Smooth muscle cell (in vitro differentiated cells): ENCODE measurements around the gene OSBPL3. TPM values are rescaled to one million over a fixed set of nuclear protein-coding genes. Genes with fewer than 3 reads are reported as not detected.
A peak's percentile ranks its signal among the peaks of the same experiment; 100 is the strongest.

ENCODE experiments used
- DNase-seq: peaks from one replicate; lab custom pipeline; 2025; ENCODE audit not compliant: unreplicated experiment; lab: John Stamatoyannopoulos, UW
- H2AFZ ChIP-seq: fragments of 200-600 bp; sonication (generic); 2 replicates; pipeline ENCODE4 v1.6.0; 2016; ENCODE audit warnings: antibody characterized with exemption, low read depth, mild to moderate bottlenecking
- H3F3A ChIP-seq: fragments of 200-600 bp; sonication (generic); 2 replicates; pipeline ENCODE4 v1.6.0; 2017; ENCODE audit warnings: antibody characterized with exemption, low read depth
- H3K27ac ChIP-seq: fragments of 200-600 bp; sonication (generic); 2 replicates; pipeline ENCODE4 v1.5.1; 2016; ENCODE audit warnings: low read depth, mild to moderate bottlenecking
- H3K27me3 ChIP-seq: fragments of 200-600 bp; sonication (generic); 2 replicates; pipeline ENCODE4 v1.6.1; 2016; ENCODE audit warnings: low read depth, mild to moderate bottlenecking
- H3K36me3 ChIP-seq: fragments of 200-600 bp; sonication (generic); 2 replicates; pipeline ENCODE4 v1.5.1; 2016; ENCODE audit warnings: low read depth
- H3K4me1 ChIP-seq: fragments of 200-600 bp; sonication (generic); 2 replicates; pipeline ENCODE4 v1.5.1; 2016; ENCODE audit warnings: low read depth
- H3K4me2 ChIP-seq: fragments of 200-600 bp; sonication (generic); 2 replicates; pipeline ENCODE4 v1.6.0; 2016; ENCODE audit warnings: mild to moderate bottlenecking
- H3K4me3 ChIP-seq: fragments of 200-600 bp; sonication (generic); 2 replicates; pipeline ENCODE4 v1.5.1; 2016; ENCODE audit warnings: mild to moderate bottlenecking
- H3K79me2 ChIP-seq: fragments of 200-600 bp; sonication (generic); 2 replicates; pipeline ENCODE4 v1.6.0; 2016; ENCODE audit warnings: low read depth, mild to moderate bottlenecking
- H3K9ac ChIP-seq: fragments of 200-600 bp; sonication (generic); 2 replicates; pipeline ENCODE4 v1.6.0; 2016; ENCODE audit warnings: low read depth
- H3K9me3 ChIP-seq: fragments of 200-600 bp; sonication (generic); replicated peaks from 2 replicates; pipeline ENCODE4 v1.5.1; 2016; ENCODE audit warnings: low read depth
- H4K20me1 ChIP-seq: fragments of 200-600 bp; sonication (generic); 2 replicates; pipeline ENCODE4 v1.6.0; 2016; ENCODE audit warnings: low read depth
- WGBS: methylation state at CpG from one replicate; pipeline ENCODE4 v1.1.7; 2016; ENCODE audit warnings: low lambda C conversion rate; 5-methylcytosine and 5-hydroxymethylcytosine counted together
- polyA plus RNA-seq: library from polyadenylated mRNA; unstranded; fragments of >200 nt; fragmentation: Nextera tagmentation; extraction: Ambion mirVana; gene quantifications from 2 replicates; pipeline ENCODE4 v1.2.1, GENCODE V29; 2016
- total RNA-seq: library from RNA; depleted of rRNA; stranded (reverse); fragments of >200 nt; gene quantifications from 2 replicates; pipeline ENCODE4 v1.2.3, GENCODE V29; 2014
- TF ChIP-seq, protein P1 (sequence below): fragments of 200-600 bp; sonication (generic); IDR thresholded peaks from 2 replicates; pipeline ENCODE4 v1.5.1; 2017; ENCODE audit warnings: borderline replicate concordance, mild to moderate bottlenecking, antibody characterized with exemption; ENCODE audit not compliant: insufficient read depth, poor library complexity, severe bottlenecking

OSBPL3 gene
- total and polyA plus RNA-seq, 2 experiments from 2014 or later, result 6.2 to 16.3 TPM

DNA sequence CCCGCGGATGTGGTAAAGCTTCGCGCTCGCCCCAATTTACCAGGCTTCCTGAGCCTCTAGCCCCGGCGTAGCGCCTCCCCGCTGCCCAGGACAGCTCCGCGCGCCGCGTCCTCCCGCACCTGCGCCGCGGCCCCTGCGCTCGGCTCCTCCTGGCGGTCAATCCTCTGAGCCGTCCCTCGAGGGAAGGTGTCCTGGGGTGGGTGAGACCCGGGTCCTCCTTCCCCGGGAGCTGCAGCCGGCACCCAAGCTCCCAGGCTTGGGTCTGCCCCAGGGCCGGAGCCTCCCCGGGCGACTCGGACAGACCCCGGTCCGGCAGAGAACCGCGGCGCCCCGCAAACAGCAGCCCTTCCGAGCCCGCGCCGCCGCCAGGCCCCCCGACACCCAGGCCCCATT lies 512 bp downstream of the OSBPL3 start:
- under 1% methylated on average over 35 of the region's 42 CpGs for WGBS
- Histone ChIP-seq H3K27me3 (peaks cover 13% of the 10 kb centered on the region), H3K4me3 (peak overlapping the region; percentile 89), H3K4me1 (peaks cover 7% of the 10 kb centered on the region), H3K9me3 (no peaks in the 10 kb centered on the region), H3F3A (no peaks in the 10 kb centered on the region), H3K79me2 (peaks cover 20% of the 10 kb centered on the region), H2AFZ (peak overlapping the region; percentile 85), H4K20me1 (no peaks in the 10 kb centered on the region), H3K4me2 (peak overlapping the region; percentile 98), H3K27ac (peak overlapping the region; percentile 78), H3K9ac (peak overlapping the region; percentile 76), H3K36me3 (no peaks in the 10 kb centered on the region)
- peak; percentile 19 for DNase-seq
- TF ChIP-seq, protein P1, sequence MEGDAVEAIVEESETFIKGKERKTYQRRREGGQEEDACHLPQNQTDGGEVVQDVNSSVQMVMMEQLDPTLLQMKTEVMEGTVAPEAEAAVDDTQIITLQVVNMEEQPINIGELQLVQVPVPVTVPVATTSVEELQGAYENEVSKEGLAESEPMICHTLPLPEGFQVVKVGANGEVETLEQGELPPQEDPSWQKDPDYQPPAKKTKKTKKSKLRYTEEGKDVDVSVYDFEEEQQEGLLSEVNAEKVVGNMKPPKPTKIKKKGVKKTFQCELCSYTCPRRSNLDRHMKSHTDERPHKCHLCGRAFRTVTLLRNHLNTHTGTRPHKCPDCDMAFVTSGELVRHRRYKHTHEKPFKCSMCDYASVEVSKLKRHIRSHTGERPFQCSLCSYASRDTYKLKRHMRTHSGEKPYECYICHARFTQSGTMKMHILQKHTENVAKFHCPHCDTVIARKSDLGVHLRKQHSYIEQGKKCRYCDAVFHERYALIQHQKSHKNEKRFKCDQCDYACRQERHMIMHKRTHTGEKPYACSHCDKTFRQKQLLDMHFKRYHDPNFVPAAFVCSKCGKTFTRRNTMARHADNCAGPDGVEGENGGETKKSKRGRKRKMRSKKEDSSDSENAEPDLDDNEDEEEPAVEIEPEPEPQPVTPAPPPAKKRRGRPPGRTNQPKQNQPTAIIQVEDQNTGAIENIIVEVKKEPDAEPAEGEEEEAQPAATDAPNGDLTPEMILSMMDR, result peak; percentile 36

DNA sequence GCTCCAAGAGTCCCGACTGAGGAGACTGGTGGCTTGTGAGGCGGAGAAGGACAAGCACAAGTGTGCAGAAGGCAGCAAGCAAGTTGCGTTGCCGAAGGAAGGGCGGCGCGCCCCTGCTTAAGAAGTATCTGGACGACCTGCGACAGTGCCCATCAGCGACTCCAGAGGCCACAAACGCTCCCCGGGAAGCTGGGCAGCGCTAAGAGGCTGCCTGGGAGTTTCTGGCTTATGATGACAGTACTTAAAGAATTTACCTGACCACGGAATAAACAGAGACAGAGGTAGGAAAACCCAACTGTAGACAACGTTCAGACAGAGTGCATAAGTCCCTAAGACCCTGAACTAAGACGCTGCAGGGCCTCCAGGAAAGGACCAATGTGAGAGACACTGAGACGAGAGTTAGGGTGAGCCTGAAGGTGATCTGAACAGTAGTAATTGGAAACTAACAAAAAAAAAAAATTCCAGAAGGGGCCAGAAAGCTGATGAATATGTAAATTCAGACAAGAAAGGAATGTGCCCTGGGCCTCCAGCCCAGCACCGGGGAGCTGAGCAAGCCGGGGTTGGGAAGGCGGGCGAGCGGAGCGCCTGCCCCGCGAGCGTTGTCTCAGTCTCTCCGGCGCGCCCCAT lies 1.0 kb downstream of the OSBPL3 start:
- no peaks in the 10 kb centered on the region for H3F3A ChIP-seq
- H3K36me3 ChIP-seq, result no peaks in the 10 kb centered on the region
- 19% methylated on average over 29 of the region's 29 CpGs for WGBS

DNA sequence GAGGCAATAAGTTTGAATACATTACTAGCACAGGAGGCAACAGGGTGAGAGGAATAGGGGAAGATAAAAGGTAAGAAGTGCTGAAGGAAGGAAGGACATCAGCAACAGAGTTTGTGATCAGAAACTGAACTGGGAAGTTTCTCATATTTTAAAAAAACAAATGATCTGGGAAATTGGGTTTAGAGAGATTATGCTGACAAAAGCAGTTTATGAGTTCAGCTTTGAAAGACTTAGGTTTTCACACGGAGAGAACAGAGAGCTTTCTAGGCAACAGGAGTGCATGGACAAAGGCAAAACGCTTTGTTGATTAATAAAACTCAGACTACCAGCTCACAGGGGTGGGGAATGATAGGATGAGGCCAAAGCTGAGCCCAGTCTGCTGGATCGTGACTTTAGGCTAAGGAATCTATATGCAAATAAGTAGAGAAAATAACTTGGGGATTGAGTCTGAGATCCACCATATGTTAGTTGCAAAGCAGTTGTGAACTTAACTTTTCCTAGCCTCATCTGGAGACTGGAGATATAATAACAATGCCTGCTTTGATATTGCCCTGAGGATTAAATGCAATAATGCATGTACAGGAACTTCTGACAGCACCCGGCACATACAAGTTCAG lies 4.2 kb downstream of the OSBPL3 start:
- TF ChIP-seq, protein P1, result no peak
- H3K9me3 ChIP-seq, result no peaks in the 10 kb centered on the region
- no peaks in the 10 kb centered on the region for H4K20me1 ChIP-seq
- peaks cover 5% of the 10 kb centered on the region for H3K27me3 ChIP-seq
- H3K79me2 ChIP-seq, result peaks cover 24% of the 10 kb centered on the region
- H3K4me2 ChIP-seq, result peak overlapping the region; percentile 3
- H2AFZ ChIP-seq, result no peak overlapping the region
- no peak overlapping the region for H3K4me3 ChIP-seq
- no peaks in the 10 kb centered on the region for H3K36me3 ChIP-seq
- no peak for DNase-seq
- H3K9ac ChIP-seq, result no peak overlapping the region
- WGBS, result 68% methylated on average over 4 of the region's 4 CpGs
- H3K27ac ChIP-seq, result no peak overlapping the region
- peaks cover 31% of the 10 kb centered on the region for H3K4me1 ChIP-seq
- H3F3A ChIP-seq, result no peaks in the 10 kb centered on the region

More for the DNA sequence above, 1.0 kb downstream of the OSBPL3 start:
- no peaks in the 10 kb centered on the region for H4K20me1 ChIP-seq
- peaks cover 7% of the 10 kb centered on the region for H3K4me1 ChIP-seq
- peaks cover 13% of the 10 kb centered on the region for H3K27me3 ChIP-seq
- peak overlapping the region; percentile 85 for H2AFZ ChIP-seq
- peak overlapping the region; percentile 98 for H3K4me2 ChIP-seq
- no peaks in the 10 kb centered on the region for H3K9me3 ChIP-seq
- H3K4me3 ChIP-seq, result peak overlapping the region; percentile 89
- H3K27ac ChIP-seq, result peak overlapping the region; percentile 78
- peak overlapping the region; percentile 76 for H3K9ac ChIP-seq
- H3K79me2 ChIP-seq, result peaks cover 24% of the 10 kb centered on the region
- TF ChIP-seq, protein P1, result no peak
- DNase-seq, result no peak
